WERI-Rb-1 (cell line): ENCODE measurements around the gene TNS1.

ENCODE experiments used
- DNase-seq: peaks from one replicate; pipeline ENCODE4 v3.0.0-alpha.2; 2020
- H3K27ac ChIP-seq: fragments of 250-450 bp; sonication (Bioruptor Pico); 2 replicates; pipeline ENCODE4 v1.5.1; 2020; ENCODE audit warnings: mild to moderate bottlenecking, moderate library complexity
- H3K27me3 ChIP-seq: fragments of 250-450 bp; sonication (Bioruptor Pico); 2 replicates; pipeline ENCODE4 v1.5.1; 2021; ENCODE audit warnings: mild to moderate bottlenecking, low read depth, moderate library complexity; ENCODE audit not compliant: insufficient read depth, severe bottlenecking
- H3K36me3 ChIP-seq: fragments of 250-450 bp; sonication (Bioruptor Pico); 2 replicates; pipeline ENCODE4 v1.5.1; 2020; ENCODE audit warnings: mild to moderate bottlenecking, moderate library complexity
- H3K4me3 ChIP-seq: 2 replicates; pipeline ENCODE4 v1.5.1; 2011; ENCODE audit warnings: low read depth, mild to moderate bottlenecking, control low read depth, low read length
- H3K9me3 ChIP-seq: fragments of 250-450 bp; sonication (Bioruptor Pico); 2 replicates; pipeline ENCODE4 v1.5.1; 2021; ENCODE audit warnings: mild to moderate bottlenecking, moderate library complexity; ENCODE audit not compliant: severe bottlenecking
- TF ChIP-seq, protein P1 (sequence below): IDR thresholded peaks from 2 replicates; pipeline ENCODE4 v1.5.1; 2011; ENCODE audit warnings: low read depth, mild to moderate bottlenecking, control low read depth, inconsistent platforms, low read length

The TNS1 gene

DNA sequence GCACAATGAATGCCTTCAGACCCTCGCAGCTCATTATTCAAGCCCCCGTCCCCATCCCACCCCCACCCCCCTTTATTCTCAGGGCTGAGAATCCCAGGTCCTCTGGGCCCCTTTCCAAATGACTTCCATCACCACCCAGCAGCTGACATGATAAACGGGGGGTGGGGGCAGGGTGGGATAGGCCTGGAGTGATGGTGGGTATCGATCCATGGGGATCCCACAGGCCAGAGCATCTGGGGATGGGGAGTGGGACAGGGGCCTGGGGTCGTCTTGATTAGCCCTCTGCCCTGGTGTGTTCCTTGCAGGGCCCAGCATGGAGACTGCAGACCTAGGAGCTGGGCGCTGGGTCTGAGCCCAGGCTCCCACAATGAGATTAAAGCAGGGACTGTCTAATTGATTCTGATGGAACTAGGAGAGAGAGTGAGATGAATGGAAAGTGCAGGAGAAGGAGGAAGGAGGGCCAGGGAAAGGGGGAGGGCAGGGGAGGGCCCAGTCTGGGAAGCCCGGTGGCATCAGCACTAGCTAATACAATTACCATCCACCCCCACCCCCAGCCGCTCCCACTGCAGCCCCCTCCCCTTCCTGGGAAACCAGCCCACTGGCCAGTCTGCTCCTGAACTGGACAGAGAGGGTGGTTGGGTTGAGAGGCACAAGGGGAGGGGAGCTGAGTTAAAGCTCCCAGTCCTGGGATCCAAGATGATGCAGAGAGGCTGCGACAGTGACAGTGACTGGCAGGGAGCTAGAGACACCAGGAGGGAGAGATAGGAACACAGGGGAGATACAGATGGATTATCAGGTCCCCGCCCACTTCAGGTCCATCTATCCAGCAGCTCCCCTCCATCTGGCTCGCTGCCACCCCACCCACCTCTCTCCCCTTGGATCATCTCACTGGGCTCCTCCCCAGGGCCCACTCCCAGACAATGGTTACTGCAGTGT, 13.1 kb upstream of the TNS1 start:
- no peak overlapping the region for H3K27ac ChIP-seq
- H3K4me3 ChIP-seq = no peak overlapping the region
- no peaks in the 10 kb centered on the region for H3K36me3 ChIP-seq
- TF ChIP-seq, protein P1, sequence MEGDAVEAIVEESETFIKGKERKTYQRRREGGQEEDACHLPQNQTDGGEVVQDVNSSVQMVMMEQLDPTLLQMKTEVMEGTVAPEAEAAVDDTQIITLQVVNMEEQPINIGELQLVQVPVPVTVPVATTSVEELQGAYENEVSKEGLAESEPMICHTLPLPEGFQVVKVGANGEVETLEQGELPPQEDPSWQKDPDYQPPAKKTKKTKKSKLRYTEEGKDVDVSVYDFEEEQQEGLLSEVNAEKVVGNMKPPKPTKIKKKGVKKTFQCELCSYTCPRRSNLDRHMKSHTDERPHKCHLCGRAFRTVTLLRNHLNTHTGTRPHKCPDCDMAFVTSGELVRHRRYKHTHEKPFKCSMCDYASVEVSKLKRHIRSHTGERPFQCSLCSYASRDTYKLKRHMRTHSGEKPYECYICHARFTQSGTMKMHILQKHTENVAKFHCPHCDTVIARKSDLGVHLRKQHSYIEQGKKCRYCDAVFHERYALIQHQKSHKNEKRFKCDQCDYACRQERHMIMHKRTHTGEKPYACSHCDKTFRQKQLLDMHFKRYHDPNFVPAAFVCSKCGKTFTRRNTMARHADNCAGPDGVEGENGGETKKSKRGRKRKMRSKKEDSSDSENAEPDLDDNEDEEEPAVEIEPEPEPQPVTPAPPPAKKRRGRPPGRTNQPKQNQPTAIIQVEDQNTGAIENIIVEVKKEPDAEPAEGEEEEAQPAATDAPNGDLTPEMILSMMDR = no peak
- peak; percentile 81 for DNase-seq
- peaks cover 1% of the 10 kb centered on the region for H3K27me3 ChIP-seq
- no peaks in the 10 kb centered on the region for H3K9me3 ChIP-seq

DNA sequence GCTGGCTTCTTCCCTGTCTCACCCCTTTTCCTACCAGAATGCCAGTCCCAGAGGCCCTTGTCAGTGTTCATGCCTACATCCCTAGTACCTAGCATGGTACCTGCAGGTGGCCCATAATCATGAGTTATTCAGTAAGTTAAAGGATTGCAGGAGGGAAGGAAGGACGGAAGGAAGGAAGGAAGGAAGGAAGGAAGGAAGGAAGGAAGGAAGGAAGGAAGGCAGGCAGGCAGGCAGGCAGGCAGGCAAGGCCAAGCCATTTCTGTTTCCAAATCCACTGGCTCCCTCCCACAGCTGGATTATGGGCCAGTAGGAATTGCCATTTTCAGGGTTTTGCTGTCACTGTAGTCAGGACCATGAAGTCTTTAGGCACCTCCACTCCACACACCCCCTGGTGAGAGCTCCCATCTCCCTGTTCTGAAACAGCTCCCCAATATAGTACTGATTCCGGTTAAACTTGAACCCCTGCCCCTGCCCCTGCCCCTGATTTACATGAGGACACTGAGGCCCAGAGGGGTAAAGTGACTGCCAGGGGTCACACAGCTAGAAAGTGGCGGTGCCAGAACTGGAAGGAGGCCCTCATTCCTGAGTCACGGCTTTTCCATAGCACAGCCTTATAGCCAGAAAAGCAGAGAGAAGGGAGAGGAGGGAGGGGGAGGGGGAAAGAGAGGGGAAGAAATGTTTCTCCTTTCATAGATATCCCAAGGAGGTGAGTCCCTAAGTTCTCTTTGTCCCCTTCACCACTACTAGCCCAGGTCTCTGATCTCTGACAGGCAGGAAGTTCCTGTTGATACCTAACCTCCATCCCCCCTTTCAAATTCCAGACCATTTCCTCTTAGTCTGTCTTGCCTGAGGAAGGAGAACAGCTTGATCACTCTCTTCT, 12.2 kb upstream of the TNS1 start:
- H3K27ac ChIP-seq = no peak overlapping the region
- DNase-seq = no peak
- no peaks in the 10 kb centered on the region for H3K36me3 ChIP-seq
- H3K27me3 ChIP-seq = peaks cover 4% of the 10 kb centered on the region
- TF ChIP-seq, protein P1 = no peak
- H3K9me3 ChIP-seq = no peaks in the 10 kb centered on the region
- H3K4me3 ChIP-seq = no peak overlapping the region

DNA sequence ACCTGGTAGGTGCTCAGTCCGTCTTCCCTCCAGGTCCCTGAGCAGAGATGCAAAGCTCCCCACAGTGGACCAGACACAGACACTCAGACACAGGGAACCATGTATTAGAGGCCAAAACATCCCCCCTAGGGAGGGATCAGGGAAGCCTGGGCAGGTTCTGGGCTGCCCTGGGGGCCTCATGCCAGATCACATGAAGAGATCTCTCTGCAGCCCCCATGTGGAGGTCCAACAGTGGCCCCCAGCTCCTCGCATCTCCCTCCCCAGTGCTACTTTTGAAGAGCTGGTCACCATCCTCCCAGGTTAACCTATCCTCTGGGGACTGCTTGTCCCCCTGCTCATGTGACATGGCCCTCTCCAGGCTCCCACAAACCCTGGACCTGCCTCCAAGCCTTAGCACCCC, 10.5 kb upstream of the TNS1 start:
- TF ChIP-seq, protein P1 = no peak
- peaks cover 10% of the 10 kb centered on the region for H3K27me3 ChIP-seq
- H3K4me3 ChIP-seq = no peak overlapping the region
- H3K27ac ChIP-seq = no peak overlapping the region
- H3K9me3 ChIP-seq = no peaks in the 10 kb centered on the region
- H3K36me3 ChIP-seq = no peaks in the 10 kb centered on the region
- no peak for DNase-seq

DNA sequence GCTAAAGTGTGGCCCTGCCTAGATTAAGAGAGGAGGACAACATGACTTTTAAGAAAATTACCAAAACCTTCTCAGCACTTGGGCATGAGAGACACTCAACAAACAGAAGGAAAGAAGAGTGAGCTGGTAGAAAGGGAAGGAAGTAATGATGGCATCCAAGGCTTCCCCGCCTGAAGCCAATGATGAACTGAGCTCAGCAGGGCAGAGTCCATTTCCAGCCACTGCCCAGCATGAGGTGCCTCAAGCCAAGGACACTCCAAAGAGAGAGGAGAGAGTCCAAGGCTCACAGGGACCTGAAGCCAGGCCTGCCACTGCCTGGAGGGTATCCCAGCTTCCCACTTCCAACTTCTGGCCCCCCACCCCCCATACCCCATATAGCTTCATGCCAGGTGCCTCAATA, 9.5 kb upstream of the TNS1 start:
- TF ChIP-seq, protein P1 = no peak

DNA sequence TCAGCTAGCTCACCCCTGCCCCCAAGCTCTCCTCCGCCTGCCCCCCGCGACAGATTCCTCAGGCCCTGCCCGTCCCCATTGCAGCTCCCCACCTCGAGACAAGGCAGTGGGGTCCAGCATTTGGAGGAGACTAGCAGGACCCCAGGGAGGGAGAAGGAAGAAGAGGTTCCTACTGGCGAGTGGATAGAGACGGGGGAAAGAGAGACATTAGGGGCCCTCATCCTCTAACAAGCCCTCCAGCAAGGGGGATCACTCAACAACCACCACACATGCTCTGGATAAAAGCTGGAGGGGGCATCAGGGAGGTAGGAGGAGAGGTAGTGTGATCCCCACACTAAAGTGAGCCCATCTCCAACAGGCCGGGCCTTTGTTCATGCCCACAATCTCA, 8.9 kb upstream of the TNS1 start:
- no peaks in the 10 kb centered on the region for H3K36me3 ChIP-seq
- TF ChIP-seq, protein P1 = no peak
- H3K27me3 ChIP-seq = peaks cover 10% of the 10 kb centered on the region
- no peaks in the 10 kb centered on the region for H3K9me3 ChIP-seq
- H3K4me3 ChIP-seq = no peak overlapping the region
- H3K27ac ChIP-seq = no peak overlapping the region
- no peak for DNase-seq

More for the DNA sequence above, 9.5 kb upstream of the TNS1 start:
- H3K4me3 ChIP-seq = no peak overlapping the region
- H3K27me3 ChIP-seq = peaks cover 10% of the 10 kb centered on the region
- H3K36me3 ChIP-seq = no peaks in the 10 kb centered on the region
- no peaks in the 10 kb centered on the region for H3K9me3 ChIP-seq
- no peak for DNase-seq
- no peak overlapping the region for H3K27ac ChIP-seq
